ENCODE data around the gene RIPPLY3. TPM values are rescaled to one million over a fixed set of nuclear protein-coding genes. Genes with fewer than 3 reads are reported as not detected.

RIPPLY3 gene
- total RNA-seq, 2 donors from 2014 or later: not detected

DNA sequence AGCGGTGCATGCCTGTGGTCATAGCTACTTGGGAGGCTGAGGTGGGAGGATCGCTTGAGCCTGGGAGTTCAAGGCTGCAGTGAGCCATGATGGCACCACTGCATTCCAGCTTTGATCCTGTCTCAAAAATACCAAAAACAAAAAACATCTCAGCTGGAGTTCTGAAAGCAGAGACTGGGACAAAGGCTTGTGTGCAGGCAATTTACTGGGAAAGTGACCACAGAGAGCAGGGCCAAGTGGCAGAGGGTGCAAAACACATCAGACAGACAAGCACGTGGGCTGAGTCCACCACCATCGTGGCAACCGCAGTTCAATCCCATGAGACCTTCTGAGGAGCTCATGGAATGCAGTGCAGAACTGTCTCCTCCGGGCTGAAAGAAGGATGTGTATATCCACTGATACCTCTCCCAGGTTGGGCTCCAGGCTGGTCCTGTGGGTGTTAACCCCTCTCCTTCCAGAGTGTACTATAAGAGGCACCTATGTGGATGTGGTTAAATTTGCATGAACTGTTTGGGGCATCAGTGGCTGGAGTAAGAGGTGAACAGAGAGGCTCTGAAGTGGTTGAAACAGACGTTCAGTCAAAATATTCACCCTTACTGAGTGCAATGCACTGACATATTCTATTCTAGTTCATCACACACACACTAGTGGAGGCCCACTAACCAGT is 55.6 kb downstream of the RIPPLY3 start:
- DNase-seq (no peak), ATAC-seq (no peak)
- H3K4me1 ChIP-seq: no peaks in the 10 kb centered on the region
- H3K9me3 ChIP-seq: no peaks in the 10 kb centered on the region
- TF ChIP-seq, protein P1, sequence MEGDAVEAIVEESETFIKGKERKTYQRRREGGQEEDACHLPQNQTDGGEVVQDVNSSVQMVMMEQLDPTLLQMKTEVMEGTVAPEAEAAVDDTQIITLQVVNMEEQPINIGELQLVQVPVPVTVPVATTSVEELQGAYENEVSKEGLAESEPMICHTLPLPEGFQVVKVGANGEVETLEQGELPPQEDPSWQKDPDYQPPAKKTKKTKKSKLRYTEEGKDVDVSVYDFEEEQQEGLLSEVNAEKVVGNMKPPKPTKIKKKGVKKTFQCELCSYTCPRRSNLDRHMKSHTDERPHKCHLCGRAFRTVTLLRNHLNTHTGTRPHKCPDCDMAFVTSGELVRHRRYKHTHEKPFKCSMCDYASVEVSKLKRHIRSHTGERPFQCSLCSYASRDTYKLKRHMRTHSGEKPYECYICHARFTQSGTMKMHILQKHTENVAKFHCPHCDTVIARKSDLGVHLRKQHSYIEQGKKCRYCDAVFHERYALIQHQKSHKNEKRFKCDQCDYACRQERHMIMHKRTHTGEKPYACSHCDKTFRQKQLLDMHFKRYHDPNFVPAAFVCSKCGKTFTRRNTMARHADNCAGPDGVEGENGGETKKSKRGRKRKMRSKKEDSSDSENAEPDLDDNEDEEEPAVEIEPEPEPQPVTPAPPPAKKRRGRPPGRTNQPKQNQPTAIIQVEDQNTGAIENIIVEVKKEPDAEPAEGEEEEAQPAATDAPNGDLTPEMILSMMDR (IDR thresholded peaks at IDR 0.05): no peak
- no peak for TF ChIP-seq POLR2A (IDR thresholded peaks at IDR 0.05)
- no peak overlapping the region for H3K27ac ChIP-seq
- H3K27me3 ChIP-seq: no peaks in the 10 kb centered on the region
- WGBS, 2 donors: 74 to 79% methylated on average over 7 of the region's 7 CpGs
- H3K4me3 ChIP-seq: no peak overlapping the region
- H3K36me3 ChIP-seq (replicated peaks in 1 of 2; ENCODE audit: insufficient read depth in 1 of 2, low read depth in 2 of 2): no peaks in the 10 kb centered on the region
- intact Hi-C loops (cut with DNase I): no loop called here

DNA sequence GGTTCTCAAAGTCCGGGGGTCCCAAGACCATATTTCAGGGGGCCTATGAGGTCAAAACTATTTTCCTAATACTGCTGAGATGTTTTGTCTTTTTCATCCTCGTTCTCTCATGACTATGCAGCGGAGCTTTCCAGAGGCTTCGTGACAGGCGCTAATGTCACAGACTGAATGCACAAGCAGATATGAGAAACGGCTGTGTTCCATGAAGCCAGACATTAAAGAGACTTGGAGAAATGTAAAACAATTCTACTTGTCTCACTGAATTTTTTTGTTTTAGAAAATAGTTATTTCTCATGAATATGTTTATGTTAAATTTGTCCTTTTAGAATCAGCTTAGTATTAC is 56.1 kb downstream of the RIPPLY3 start:
- 86% methylated on average over 6 of the region's 6 CpGs for WGBS, 2 donors
- no peaks in the 10 kb centered on the region for H3K36me3 ChIP-seq (replicated peaks in 1 of 2; ENCODE audit: insufficient read depth in 1 of 2, low read depth in 2 of 2)
- intact Hi-C loops (cut with DNase I): no loop called here
- no peaks in the 10 kb centered on the region for H3K27me3 ChIP-seq
- H3K27ac ChIP-seq: no peak overlapping the region
- DNase-seq: no peak
- H3K9me3 ChIP-seq: no peaks in the 10 kb centered on the region
- ATAC-seq: no peak
- TF ChIP-seq, protein P1 (IDR thresholded peaks at IDR 0.05): no peak
- TF ChIP-seq POLR2A (IDR thresholded peaks at IDR 0.05): no peak
- H3K4me1 ChIP-seq: no peaks in the 10 kb centered on the region
- no peak overlapping the region for H3K4me3 ChIP-seq

DNA sequence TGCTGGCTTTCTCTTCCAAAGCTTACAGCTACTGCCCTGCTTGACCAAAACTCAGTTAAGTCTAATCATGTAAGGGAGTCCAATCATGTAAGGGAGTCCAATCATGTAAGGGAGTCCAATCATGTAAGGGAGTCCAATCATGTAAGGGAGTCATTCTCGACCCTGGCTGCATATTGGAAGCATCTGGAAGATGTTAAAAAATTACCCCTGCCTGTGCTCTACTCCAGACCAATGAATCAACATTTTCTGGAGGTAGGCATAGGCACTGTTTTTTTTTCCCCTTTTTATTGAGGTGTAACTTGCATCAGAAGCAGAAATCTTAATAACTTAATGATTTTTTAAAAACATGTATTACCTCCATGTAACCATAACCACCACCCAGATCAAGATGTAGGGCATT is 56.9 kb downstream of the RIPPLY3 start:
- DNase-seq (no peak), ATAC-seq (no peak)
- WGBS, 2 donors: 57 to 65% methylated on average over 1 of the region's 1 CpG
- intact Hi-C loops (cut with DNase I): no loop called here
- Histone ChIP-seq H3K4me3 (no peak overlapping the region), H3K36me3 (replicated peaks in 1 of 2; ENCODE audit: insufficient read depth in 1 of 2, low read depth in 2 of 2) (no peaks in the 10 kb centered on the region), H3K27me3 (no peaks in the 10 kb centered on the region), H3K9me3 (no peaks in the 10 kb centered on the region), H3K27ac (no peak overlapping the region), H3K4me1 (no peaks in the 10 kb centered on the region)
- no peak for TF ChIP-seq POLR2A (IDR thresholded peaks at IDR 0.05)
- TF ChIP-seq, protein P1 (IDR thresholded peaks at IDR 0.05): no peak

DNA sequence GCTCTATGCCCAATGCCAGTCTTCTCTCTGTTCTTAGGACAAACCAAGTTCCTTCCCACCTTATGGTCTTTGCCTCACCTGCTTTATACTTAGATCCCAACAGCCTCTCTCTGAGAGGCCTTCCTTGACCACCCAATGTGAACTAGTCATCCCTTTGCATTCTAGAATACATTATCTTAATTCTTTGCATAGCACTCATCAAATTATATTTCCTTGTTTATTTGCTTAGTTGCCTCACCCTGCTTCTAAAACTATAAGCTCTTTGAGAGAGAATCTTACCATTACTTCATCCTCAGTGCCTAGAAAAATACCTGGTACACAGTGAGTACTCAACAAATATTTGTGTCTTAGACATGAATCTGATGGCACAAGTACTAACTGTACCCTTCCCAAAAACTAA is 58.3 kb downstream of the RIPPLY3 start:
- TF ChIP-seq, protein P1 (IDR thresholded peaks at IDR 0.05): no peak
- no peak for TF ChIP-seq POLR2A (IDR thresholded peaks at IDR 0.05)
- intact Hi-C loops (cut with DNase I): no loop called here
- Histone ChIP-seq H3K4me1 (no peaks in the 10 kb centered on the region), H3K27ac (no peak overlapping the region), H3K27me3 (no peaks in the 10 kb centered on the region), H3K9me3 (no peaks in the 10 kb centered on the region), H3K36me3 (replicated peaks in 1 of 2; ENCODE audit: insufficient read depth in 1 of 2, low read depth in 2 of 2) (no peaks in the 10 kb centered on the region), H3K4me3 (no peak overlapping the region)
- no peak for DNase-seq
- no peak for ATAC-seq

DNA sequence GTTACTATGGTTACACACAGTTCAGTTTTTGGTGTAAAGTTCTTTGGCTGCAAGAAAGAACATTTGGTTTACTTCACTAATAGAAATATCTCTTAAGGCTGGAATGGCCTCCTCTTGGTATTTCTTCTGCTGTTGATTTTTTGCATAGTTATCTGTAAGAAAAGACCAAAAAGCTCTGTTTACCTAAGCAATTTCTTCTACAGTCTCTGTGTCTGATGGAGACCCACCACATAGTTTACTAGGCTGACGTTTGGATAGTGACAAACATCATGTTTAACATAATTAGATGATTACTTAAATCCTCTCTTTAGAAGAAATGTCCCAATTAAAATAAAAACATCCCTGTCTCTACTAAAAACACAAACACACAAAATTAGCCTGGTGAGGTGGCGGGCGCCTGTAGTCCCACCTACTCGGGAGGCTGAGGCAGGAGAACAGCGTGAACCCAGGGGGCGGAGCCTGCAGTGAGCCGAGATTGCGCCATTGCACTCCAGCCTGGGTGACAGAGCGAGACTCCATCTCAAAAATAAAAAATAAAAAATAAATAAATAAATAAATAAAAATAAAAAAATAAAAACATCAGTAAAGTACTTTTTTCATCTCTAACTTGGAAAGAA is 59.2 kb downstream of the RIPPLY3 start:
- ATAC-seq: no peak
- Histone ChIP-seq H3K9me3 (no peaks in the 10 kb centered on the region), H3K27ac (no peak overlapping the region), H3K4me1 (no peaks in the 10 kb centered on the region), H3K27me3 (no peaks in the 10 kb centered on the region), H3K4me3 (no peak overlapping the region), H3K36me3 (replicated peaks in 1 of 2; ENCODE audit: insufficient read depth in 1 of 2, low read depth in 2 of 2) (no peaks in the 10 kb centered on the region)
- 96 to 97% methylated on average over 9 of the region's 9 CpGs for WGBS, 2 donors
- DNase-seq: no peak
- no peak for TF ChIP-seq POLR2A (IDR thresholded peaks at IDR 0.05)
- TF ChIP-seq, protein P1 (IDR thresholded peaks at IDR 0.05): no peak
- intact Hi-C loops (cut with DNase I): no loop called here
